PFSK-1 (cell line): ENCODE results near the gene NFIC.

Experiments used
- POLR2AphosphoS5 ChIP-seq: IDR thresholded peaks from 2 replicates; pipeline ENCODE4 v1.6.1; 2012; ENCODE audit warnings: low read depth, mild to moderate bottlenecking, control low read depth, low read length, moderate library complexity
- TF ChIP-seq, protein P1 (sequence below), 2 experiments: IDR thresholded peaks; 2 replicates each; pipeline versions ENCODE4 v1.6.1 to v1.8.0; 2011 to 2012; ENCODE audit warnings: low read depth in 2 of 2, low read length in 2 of 2, control low read depth in 1 of 2, inconsistent platforms in 1 of 2, mild to moderate bottlenecking in 1 of 2, moderate library complexity in 1 of 2; ENCODE audit not compliant: insufficient read depth in 1 of 2

GRCh38 chr19:3499738-3500428 lies 133.5 kb downstream of the NFIC start:
- no peak for TF ChIP-seq POLR2AphosphoS5
- TF ChIP-seq, protein P1, sequence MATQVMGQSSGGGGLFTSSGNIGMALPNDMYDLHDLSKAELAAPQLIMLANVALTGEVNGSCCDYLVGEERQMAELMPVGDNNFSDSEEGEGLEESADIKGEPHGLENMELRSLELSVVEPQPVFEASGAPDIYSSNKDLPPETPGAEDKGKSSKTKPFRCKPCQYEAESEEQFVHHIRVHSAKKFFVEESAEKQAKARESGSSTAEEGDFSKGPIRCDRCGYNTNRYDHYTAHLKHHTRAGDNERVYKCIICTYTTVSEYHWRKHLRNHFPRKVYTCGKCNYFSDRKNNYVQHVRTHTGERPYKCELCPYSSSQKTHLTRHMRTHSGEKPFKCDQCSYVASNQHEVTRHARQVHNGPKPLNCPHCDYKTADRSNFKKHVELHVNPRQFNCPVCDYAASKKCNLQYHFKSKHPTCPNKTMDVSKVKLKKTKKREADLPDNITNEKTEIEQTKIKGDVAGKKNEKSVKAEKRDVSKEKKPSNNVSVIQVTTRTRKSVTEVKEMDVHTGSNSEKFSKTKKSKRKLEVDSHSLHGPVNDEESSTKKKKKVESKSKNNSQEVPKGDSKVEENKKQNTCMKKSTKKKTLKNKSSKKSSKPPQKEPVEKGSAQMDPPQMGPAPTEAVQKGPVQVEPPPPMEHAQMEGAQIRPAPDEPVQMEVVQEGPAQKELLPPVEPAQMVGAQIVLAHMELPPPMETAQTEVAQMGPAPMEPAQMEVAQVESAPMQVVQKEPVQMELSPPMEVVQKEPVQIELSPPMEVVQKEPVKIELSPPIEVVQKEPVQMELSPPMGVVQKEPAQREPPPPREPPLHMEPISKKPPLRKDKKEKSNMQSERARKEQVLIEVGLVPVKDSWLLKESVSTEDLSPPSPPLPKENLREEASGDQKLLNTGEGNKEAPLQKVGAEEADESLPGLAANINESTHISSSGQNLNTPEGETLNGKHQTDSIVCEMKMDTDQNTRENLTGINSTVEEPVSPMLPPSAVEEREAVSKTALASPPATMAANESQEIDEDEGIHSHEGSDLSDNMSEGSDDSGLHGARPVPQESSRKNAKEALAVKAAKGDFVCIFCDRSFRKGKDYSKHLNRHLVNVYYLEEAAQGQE (IDR thresholded peaks at IDR 0.05; ENCODE audit: insufficient read depth in 1 of 2, low read depth in 2 of 2, low read length in 2 of 2): no peak
